Stimulated activated naive CD4-positive, alpha-beta T cell treated with Interleukin-2 at 50 U/mL for 16 hours (primary cell): ENCODE data around the gene PLA2G2E.

Experiments
- DNase-seq: peaks from one replicate; lab custom pipeline; 2025; lab: John Stamatoyannopoulos, UW

Gene PLA2G2E, protein sequence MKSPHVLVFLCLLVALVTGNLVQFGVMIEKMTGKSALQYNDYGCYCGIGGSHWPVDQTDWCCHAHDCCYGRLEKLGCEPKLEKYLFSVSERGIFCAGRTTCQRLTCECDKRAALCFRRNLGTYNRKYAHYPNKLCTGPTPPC

DNA sequence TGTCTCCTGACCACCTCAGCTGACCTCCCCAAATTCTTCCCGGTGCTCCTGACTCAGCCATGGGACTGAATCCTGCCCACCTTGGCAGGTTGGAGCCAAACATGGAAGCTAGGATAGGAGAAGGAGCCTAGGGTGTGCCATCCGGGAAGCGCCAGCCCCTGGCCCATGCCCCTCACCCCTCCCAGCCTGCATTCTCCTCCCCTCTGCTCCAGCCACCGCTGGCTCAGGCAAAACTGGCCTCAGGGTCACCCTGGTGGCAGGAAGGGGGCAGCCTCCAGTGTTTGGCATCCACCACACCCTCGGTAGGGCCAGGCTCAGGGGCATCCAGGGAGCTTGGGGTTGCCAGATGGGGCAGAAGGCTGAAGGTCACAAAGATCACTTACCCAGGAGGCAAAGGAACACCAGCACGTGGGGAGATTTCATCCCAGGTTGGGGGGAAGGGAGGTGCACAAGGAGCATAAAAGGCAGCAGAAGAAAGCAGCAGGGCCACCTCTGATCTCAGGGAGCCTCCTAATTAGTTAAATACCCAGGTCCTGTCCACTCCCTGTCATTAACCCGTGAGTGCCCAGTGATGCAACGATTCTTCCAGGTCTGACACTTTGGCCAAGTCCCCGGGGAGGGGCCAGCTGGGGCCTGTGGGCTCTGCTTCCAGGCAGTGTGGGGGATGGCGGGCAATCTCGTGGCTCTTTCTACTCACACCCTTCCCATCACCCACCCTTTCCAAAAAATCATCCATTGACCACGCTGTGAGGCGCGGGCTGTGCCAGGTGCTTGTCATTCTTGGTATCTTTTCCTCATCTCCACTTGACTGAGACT is at the start of gene PLA2G2E:
PLA2G2E (minus strand) TSS at position 481 of the 816 bp plus-strand sequence; CDS start at position 423, 58 bp downstream.
- no peak for DNase-seq

DNA sequence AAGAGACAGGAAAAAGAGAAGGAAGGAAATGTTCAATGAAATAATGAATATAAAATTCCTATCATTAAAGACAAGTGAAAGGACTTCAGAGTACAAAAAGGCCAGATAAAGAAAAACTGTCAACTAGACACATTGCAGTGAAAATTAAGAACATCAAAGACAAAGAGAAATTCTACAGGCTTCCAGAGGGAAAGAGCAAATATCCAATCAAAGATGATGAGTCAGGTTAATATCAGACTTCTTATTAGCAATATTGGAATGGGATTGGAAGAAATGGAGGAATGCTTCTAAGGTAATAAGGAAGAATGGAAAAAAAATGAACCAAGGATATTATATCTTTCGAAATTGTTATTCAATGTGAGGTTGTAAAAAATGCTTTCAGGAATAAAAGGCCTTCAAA is 48.2 kb upstream of the PLA2G2E start:
- no peak for DNase-seq

DNA sequence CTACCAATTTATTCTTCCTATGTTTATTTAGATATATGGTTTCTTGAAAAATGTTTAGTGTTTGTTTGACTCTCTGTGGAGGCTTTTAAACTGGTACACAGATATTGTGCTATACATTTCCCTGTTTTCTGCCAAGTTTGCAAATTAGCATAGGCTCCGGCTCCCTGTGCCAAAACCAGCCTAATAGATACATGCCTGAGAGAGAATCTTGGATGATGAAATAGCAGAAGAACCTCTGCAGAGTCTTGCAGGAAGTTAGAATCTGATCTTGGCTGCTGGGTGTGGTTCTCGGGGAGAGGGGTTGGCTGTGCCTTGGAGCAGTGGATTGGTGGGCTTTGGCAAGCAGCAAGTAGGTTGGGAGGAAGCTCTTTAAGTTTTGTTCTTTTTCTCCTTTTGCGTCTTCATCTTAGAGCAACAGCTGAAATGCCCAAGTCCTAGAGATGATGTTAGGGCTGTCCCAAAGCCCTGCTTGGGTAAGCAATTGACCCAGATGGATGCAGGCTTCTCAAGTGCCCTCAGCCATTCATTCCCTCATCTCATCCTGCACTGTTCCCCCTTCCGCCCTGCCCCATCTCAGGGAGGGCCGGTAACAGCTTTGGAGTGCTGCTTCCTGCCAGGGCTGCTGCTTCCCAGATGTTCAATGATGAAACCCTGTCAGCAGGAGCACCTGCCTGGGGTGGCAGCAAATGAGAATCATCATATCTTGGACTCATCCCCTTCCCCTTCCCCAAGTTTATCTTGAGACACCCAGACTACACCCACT is 46.7 kb upstream of the PLA2G2E start:
- DNase-seq, result no peak

DNA sequence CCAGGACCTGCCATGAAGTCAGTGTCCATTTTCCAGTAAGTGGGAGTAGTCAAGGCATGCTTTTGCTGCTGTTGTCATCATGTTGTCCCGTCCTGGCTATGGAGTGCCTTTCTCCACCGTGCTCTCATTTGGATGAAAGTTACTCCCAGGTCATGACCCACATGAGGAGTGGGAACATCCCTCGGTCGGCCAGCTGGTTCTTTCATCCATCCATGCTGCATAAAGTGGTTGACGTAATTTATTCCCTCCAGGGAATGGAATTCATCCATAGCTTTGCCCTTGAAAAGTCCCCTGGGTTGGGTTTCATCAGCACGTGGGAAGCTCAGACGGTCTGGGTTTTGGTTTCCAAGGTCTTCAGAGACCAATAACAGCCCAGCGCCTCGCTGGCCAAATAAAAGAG is 44.4 kb upstream of the PLA2G2E start:
- no peak for DNase-seq

DNA sequence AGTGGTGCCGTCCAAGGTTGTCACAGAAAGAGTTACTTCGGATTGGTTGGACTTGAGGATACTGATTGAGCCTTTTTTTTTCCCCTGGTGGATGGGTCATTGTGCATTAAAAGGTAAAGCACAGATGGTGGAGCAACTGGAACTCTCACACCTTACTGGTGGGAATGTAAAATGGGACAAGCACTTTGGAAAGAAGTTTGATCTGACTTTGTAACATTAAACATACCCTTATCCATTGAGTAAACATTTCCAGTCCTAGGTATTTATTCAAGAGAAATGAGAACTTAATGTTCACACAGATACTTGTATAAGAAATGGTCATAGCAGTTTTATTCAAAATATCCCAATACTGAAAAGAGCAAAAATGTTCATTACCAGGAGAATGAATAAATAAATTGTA is 41.1 kb upstream of the PLA2G2E start:
- DNase-seq, result no peak

DNA sequence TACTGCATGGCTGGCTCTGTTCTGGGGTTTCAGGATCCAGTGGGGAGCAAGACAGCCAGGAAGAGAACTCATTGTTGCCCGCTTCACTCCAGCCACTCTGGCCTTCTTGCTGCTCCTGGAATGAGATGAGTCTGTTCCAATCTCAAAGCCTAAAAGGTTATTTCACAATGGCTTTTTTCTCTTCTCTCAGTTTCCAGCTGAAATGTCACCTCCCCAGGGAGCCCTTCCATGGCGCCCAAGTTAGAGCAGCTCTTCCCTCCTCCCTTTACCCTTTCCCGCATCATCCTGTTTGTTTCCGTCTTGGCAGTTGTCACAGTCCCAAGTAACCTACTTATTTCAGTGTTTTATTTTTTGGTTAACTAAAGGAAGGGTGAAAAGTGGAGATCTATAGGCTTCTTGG is 40.2 kb upstream of the PLA2G2E start:
- no peak for DNase-seq

DNA sequence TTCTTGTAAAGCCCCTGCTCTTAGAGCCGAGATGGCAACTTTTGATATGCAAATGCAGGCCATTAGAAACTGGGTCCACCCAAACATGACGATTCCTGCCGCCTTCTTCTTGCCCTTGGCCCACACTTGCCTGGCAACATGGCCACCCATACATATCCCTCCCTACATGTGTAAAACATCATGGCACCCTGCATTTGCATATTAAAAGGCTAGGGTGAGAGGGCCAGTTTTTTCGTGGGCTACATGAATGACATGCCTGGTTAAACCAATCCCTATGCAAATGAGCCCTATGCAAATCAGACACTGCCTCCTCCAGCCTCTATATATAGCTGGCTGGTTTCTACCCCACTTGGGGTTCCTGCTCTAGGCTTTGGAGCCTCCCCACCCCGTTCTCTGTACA is 37.2 kb upstream of the PLA2G2E start:
- no peak for DNase-seq

DNA sequence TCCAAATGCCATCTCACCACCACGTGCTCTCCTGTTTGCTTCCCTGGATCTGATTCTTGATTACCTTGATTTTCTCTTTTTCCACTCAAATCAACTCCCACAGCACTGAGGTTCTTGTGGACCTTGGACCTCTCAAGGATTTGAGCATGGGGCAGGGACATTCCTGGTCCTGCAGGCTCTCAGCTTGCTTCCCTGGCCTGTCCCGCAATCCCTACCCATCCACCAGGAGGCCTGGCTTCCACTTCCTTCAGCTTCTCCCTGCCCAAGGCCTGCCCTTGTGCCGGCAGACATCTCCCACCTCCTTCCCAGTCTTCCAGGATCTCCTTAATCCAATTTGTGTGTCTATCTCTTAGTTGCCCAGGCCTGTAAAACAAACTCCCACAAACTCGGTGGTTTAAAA is 34.4 kb upstream of the PLA2G2E start:
- DNase-seq, result no peak

DNA sequence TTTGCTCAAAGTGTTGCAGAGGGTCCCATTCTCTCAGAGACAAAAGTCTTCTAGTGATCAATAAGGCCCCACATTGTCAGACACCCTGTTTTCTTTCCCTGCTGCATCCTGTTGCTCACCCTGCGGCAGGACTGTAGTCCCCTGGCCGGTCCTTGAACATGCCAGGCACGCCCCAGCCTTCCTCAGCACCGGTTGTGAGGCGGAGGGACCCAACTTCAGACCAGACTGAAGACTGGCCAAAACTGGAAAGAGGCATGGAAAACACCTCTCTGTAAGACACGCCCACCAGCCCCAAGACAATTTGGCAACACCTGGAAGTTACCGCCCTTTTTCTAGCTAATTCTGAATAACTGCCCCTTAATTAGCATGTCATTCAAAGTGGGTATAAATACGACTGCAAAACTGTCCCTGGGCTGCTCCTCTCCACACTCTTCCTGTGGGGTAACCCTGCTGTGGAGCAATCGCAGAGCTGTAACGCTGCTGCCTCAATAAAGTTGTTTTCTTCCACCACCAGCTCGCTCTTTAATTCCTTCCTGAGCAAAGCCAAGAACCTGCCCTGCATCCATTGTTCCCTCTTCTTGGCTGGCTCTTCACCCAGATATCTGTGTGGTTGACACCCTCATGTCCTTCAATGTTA is 32.2 kb upstream of the PLA2G2E start:
- DNase-seq, result no peak

DNA sequence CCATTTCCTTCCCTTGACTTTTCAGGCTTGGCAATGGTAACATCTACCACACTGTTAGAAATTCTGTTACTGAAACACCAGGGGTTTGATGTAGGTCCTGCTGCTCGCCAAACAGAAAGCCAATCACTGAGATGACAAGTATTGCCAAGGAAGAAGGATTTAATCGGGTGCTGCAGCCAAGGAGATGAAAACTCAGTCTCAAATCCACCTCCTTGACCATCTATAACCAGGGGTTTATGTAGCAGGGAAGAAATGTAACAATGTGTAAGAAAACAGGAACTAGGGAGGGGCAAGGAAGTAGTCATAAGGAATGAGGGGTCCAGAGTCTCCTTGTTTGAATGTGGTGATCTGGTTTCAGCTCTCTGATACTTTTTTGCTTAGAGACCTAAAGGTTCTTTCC is 30.6 kb upstream of the PLA2G2E start:
- no peak for DNase-seq

DNA sequence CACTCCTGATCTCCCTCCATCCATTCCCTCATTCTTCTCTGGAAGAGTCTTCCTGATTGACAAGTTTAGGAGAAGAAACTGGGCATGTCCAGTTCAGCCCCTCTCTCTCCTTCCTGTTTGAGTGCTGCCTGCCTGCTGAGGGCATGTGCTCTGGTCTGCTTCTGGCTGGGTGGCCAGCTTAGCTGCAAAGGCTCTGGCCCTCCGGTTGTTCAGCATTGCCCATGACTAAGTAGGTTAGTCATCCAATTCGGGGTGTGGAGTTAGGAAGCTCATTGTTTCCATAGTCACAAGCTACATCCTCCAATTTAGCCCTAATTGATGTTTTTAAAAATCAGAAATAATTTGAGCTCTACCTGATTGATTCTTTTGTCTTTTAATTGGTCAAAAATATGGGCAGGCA is 25.6 kb upstream of the PLA2G2E start:
- no peak for DNase-seq

DNA sequence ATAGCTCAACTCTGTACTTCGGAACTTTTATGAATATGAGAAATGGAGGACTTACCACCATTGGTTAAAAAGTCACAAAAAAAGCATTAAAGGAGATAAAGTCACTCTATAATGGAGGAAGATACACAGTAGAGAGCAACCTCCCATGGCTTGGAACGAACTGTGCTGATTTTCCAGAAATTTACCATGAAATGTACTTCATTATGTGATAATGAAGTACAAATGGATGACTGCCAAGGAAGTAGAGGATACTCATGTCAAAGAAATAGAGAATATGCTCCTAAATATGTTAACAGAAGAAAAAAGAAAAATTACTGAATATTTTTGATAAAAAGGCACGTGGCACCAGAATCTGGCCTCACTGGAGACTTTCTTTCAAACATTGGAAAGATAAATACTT is 23.6 kb upstream of the PLA2G2E start:
- no peak for DNase-seq

DNA sequence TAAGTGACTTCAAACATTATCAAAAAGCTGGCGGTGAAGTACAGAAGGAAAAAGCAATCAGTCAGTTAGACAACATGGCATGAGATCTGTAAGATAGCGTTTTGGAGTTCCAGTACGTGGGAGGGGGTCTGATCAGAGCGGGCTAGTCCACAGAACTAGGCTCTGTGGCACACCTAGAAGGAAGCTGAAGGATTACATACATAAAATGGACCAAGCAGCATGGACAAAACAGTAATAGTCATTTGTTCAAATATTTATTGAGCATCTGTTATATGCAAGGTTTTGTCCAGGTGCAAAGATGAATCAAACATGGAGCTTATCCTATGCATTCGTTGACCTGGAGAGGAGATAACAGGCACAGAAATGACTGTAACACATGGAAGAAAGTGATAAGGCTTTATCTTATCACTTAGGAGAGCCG is 22.9 kb upstream of the PLA2G2E start:
- no peak for DNase-seq

DNA sequence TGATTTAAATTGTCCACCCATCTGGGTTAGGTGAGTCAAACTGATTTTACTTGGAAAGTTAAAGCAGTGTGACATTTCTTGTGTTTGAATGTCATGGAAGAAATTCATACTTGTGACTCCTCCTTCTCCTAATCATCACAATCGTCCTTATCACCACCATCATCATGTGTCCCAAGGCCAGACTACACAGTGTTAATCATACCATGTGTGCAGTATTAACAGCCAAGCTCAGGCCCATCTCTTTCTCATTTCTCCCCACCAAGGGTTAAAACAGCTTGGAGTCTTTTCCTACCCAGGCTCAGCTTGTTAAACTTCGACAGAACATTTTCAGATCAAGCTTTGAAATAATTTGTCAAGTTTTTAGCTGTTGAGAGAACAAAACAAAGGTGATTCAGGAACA is 22.5 kb upstream of the PLA2G2E start:
- DNase-seq, result no peak

DNA sequence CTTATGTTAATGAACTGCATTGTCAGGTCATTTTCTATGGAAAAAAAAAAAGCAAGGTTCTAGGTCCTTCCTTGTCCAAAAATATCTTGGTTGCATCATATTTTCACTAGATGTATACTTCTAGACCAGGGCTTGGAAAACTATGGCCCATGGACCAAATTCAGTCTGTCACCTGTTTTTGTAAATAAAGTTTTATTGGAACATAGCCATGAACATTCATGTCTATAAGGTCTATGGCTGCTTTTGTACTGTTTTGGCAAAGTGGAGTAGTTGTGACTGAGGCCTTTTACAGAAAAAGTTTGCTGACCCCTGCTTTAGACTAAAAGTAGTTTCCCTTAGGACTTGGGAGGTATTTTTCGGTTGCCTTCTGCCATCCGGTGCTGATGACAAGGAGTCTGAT is 19.2 kb upstream of the PLA2G2E start:
- DNase-seq, result no peak

DNA sequence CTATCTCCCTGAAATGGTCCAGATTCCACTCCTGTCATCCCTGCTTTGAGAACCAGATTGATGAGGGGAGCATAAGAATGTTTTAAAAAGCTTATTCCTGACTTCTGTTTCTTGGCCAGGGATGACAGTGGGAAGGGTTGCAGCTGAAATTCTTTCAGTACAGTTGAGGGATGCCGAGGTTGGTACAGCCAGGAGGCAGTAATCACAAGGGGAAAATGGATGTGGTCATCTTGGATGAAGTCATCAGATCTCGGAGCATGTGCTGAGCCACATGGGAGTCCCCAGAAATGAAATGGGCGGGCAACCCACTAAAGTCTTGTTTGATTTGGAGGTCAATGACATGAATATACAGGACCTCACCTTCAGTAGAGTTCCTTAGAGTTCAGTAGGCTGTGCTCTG is 18.7 kb upstream of the PLA2G2E start:
- no peak for DNase-seq

DNA sequence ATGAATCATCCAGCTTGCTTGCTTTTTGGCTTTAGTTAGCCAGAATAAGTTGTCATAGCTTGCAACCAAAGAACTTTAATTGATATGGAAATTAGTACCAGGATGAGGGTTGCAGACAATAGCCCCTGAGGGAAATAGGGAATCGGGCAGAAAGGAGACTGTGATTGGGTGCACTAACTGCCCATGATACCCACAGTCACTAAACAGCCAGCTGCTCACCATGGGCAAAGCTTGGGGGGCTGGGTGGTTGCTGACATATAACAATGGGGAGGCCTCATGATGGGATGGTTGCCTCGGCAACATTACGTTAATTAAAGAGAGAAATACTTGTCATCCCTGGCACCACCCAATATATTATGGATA is 17.8 kb upstream of the PLA2G2E start:
- DNase-seq, result no peak

DNA sequence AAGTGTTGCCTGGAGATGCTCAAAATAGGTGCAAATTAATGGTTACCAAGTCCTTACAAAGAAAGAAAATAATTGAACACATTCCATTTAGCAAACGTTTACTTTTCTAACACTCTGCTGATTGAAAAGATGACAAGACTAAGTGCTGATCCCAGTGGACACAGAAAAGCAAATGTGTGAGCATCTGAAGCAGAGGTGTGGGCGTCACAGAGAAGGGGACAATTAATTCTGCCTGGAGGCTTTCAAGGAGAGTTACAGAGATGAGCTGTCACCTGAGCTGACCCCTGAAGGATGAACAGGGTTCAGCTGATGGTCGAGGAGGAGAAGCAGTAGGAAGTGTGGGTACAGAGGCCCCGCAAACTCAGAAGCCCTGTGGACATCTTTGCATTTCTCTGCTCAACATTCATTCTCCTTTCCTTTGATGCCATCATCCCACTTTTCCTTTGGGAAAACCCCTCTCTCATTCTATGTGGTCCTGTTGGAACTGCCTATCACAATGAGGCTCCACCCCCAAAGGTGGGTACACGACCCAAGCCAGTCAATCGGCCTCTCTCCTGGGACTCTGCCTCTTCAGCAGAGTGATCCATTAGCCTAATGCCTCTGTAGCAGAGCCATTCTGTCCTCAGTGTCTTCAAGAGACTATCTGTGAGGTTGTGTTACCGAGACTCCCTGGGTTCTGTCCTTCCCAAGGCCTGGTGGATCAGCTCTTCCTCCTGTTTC is 17.2 kb upstream of the PLA2G2E start:
- no peak for DNase-seq

DNA sequence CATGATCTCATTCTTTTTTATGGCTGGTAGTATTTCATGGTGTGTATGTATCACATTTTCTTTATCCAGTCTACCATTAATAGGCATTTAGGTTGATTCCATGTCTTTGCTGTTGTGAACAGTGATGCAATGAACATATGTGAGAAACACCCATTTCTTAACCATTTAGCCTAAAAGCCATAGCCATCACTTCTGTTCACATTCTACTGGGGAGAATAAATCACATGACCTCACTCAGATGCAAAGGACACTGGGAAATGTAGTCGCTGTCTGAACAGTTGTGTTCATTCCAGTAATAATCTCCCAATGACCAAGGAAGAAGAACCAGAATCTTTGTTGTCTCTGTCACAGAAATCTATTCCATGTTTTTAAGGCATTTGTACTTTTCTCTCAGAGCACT is 15.1 kb upstream of the PLA2G2E start:
- DNase-seq, result no peak

DNA sequence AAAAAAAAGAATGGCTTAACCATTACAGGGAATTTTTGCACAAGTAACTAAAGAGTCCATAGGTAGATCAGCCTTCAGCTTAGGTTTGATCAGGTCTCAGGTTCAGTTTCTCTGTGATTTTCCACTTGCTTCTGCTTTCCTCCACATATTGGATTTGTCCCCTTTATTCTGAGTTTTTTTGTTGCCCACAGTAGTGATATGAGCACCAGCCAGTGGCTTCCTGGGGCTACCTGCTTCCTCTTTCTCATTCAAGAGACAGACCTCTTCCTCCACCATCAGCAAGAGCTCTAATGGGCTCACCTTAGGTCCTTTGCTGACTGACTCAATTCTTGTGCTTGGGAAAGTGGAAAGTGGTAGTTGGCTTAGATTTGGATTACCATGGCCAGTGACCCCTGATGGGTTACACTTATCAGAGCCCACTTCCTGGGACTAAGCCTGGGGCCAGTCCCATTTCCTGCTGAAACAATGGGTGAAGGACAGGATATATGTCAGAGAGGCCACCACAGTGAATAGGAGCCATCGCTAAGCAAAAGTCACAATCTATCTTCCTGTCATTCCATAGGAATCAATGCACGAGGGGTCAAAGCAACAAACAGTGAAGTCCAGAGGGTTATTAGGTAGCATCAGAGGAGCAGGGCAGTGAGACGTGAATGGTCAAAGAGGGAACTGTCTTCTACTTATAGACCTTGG is 12.8 kb upstream of the PLA2G2E start:
- DNase-seq, result no peak

DNA sequence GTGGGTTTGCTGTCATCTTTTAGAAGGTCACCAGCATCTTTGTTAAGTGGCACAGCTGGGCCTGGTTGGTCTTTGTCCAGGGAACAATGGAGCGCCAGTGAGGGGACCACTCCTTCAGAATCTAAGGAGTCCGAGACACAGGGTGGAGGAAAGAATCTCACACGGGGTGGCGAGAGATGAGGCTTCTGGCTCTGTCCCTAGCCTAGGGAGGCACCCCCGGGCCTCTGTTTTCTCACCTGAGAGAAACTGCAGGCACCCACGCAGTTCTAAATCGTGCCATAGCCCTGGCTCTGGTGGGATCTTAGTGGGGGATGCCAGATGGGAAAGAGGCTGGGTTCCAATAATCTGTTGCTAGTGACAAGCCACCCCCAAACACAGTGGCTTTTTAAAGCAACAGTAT is 10.9 kb upstream of the PLA2G2E start:
- DNase-seq, result no peak

DNA sequence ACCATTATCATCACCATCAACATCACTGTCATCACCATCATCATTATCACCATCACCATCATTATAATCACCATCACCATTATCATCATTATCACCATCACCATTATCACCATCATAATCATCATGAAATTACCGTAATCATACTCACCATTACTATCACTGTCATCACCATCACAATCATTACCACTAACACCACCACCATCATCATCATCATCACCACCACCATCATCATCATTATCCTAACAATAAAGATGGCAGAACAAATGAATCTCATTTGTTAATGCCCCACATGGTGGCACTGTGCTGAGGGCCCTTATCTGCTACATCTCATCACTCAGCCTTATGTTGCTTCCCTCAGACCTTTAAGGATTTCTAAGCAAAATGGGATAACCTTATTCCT is 9.4 kb upstream of the PLA2G2E start:
- DNase-seq, result no peak
